Right atrium auricular region (tissue), 2 donors: ENCODE data around the gene CD44. TPM values are rescaled to one million over a fixed set of nuclear protein-coding genes. Genes with fewer than 3 reads are reported as not detected.

ENCODE experiments used
- DNase-seq: peaks from one replicate; pipeline ENCODE4 v3.0.0-alpha.2; 2019; ENCODE audit warnings: low spot score
- H3K27ac ChIP-seq, 2 donors: fragments of 200-600 bp; sonication (generic); 1 replicate in 1 of 2; 2 replicates in 1 of 2; pipeline ENCODE4 v1.5.1; 2016 to 2019
- H3K27me3 ChIP-seq, 2 donors: fragments of 200-600 bp; sonication (generic); one replicate each; pipeline versions ENCODE4 v1.5.1 to v1.6.0; 2017 to 2019
- H3K36me3 ChIP-seq: fragments of 200-600 bp; sonication (generic); one replicate; pipeline ENCODE4 v1.5.1; 2016
- H3K4me1 ChIP-seq, 2 donors: fragments of 200-600 bp; sonication (generic); one replicate each; pipeline versions ENCODE4 v1.5.1 to v1.6.0; 2017 to 2019
- H3K4me3 ChIP-seq, 2 donors: fragments of 200-600 bp; sonication (generic); 1 replicate in 1 of 2; 2 replicates in 1 of 2; pipeline ENCODE4 v1.5.1; 2017 to 2019; ENCODE audit warnings: mild to moderate bottlenecking in 1 of 2, moderate library complexity in 1 of 2
- H3K9me3 ChIP-seq, 2 donors: fragments of 200-600 bp; sonication (generic); one replicate each; pipeline ENCODE4 v1.5.1; 2019
- total RNA-seq, 2 donors: library from RNA; depleted of rRNA; stranded (reverse); fragments of >200 nt; gene quantifications; one replicate each; pipeline ENCODE4 v1.1.0, GENCODE V29; 2016
- TF ChIP-seq, protein P1 (sequence below), 2 donors: fragments of 200-600 bp; sonication (generic); IDR thresholded peaks; one replicate each; pipeline ENCODE4 v1.5.1; 2019; ENCODE audit warnings: antibody characterized with exemption in 2 of 2

CD44 gene
- total RNA-seq, 2 donors from 2014 or later: 26.8 to 37.3 TPM

DNA sequence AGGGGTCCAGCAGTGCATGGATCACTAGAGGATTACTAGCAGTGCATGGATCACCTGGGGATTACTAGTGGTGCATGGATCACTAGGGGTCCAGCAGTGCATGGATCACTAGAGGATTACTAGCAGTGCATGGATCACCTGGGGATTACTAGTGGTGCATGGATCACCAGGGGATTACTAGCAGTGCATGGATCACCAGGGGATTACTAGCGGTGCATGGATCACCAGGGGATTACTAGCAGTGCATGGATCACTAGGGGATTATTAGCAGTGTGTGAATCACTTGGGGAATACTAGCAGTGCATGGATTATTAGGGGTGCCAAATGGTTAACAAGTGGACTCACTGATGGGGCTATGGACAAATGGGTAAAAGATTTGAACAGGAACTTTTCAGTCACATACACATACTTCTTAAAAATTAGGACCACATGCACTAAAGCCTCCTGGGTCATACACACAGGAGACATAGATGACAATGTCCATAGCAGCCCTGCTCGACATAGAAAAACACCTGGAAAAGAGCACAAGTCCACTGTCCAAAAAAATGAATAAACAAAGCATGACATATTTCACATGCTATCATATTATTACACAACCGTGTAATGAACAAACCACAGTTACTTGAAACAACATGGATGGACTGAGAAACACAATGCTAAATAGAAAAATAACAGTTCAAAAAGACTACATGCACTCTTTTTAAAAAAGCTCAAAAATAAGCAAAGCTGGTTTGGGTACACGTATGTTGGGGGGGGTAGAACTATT lies 109.8 kb downstream of the CD44 start:
- H3K36me3 ChIP-seq: no peaks in the 10 kb centered on the region
- H3K27ac ChIP-seq: no peak overlapping the region
- no peaks in the 10 kb centered on the region for H3K9me3 ChIP-seq
- H3K4me3 ChIP-seq: no peak overlapping the region
- TF ChIP-seq, protein P1, sequence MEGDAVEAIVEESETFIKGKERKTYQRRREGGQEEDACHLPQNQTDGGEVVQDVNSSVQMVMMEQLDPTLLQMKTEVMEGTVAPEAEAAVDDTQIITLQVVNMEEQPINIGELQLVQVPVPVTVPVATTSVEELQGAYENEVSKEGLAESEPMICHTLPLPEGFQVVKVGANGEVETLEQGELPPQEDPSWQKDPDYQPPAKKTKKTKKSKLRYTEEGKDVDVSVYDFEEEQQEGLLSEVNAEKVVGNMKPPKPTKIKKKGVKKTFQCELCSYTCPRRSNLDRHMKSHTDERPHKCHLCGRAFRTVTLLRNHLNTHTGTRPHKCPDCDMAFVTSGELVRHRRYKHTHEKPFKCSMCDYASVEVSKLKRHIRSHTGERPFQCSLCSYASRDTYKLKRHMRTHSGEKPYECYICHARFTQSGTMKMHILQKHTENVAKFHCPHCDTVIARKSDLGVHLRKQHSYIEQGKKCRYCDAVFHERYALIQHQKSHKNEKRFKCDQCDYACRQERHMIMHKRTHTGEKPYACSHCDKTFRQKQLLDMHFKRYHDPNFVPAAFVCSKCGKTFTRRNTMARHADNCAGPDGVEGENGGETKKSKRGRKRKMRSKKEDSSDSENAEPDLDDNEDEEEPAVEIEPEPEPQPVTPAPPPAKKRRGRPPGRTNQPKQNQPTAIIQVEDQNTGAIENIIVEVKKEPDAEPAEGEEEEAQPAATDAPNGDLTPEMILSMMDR (IDR thresholded peaks at IDR 0.05): no peak
- H3K27me3 ChIP-seq: no peaks in the 10 kb centered on the region
- peaks cover 0 to 7% of the 10 kb centered on the region in 2 donors for H3K4me1 ChIP-seq
- DNase-seq: no peak

DNA sequence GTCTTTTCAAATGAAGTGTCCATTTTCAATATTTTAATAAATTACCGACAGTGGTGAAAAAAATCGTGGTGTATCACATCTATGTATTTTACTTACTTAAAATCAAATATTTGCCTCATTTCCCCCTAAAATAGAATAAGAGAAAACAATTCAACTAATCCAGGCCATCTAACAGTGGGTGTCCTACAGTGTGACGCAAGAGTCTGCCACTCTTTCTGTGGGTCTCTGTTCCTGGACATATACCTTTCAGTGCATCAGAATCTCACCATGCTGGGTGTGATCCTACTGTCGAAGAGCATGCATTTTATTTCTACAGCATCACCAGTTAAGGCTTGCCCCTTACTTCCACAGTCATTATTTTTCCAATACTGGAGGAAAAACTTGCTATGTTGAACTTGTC lies 111.2 kb downstream of the CD44 start:
- no peak overlapping the region for H3K27ac ChIP-seq
- H3K27me3 ChIP-seq: no peaks in the 10 kb centered on the region
- H3K4me1 ChIP-seq: peaks cover 0 to 7% of the 10 kb centered on the region in 2 donors
- TF ChIP-seq, protein P1 (IDR thresholded peaks at IDR 0.05): no peak
- H3K4me3 ChIP-seq: no peak overlapping the region
- no peak for DNase-seq
- no peaks in the 10 kb centered on the region for H3K9me3 ChIP-seq
- H3K36me3 ChIP-seq: no peaks in the 10 kb centered on the region

DNA sequence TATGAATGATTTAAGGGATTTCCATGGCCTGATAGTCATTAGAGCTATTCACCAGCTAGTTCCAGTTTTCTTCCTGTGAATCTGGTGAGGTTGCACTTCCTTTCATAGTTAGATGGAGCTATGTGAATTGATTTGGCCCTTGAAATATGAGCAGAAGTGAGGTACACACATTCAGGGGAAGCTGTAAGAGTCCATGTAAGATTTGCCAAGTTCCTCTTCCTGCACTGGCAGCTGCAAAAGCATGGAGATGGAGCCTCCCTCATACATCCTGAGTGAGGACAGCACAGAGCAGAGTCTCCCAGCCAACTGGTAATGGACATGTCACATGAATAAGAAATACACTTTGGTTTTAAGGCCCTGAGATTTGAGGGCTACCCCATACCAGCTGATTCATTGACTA lies 111.7 kb downstream of the CD44 start:
- Histone ChIP-seq H3K27me3 (no peaks in the 10 kb centered on the region), H3K36me3 (no peaks in the 10 kb centered on the region), H3K4me1 (peaks cover 0 to 7% of the 10 kb centered on the region in 2 donors), H3K9me3 (no peaks in the 10 kb centered on the region), H3K4me3 (no peak overlapping the region), H3K27ac (no peak overlapping the region)
- TF ChIP-seq, protein P1 (IDR thresholded peaks at IDR 0.05): no peak
- DNase-seq: no peak

DNA sequence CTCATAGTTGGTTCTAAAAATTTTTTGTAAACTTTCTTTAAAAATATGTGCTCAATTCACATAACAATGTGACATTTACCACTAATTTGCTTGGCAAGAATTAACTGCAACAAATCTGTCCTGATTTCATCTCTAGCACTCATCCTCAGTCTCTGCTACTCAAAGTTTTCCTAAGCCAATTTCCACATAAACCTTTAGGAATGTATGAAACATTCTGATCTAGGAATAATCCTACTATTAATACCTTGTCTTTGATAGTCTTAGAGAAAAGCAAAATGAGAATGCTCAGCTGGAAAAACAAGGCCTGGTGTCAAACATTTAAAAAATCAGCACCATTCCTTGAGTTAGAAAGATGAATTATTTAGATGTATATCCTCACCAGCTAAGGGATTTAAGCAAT lies 114.3 kb downstream of the CD44 start:
- TF ChIP-seq, protein P1 (IDR thresholded peaks at IDR 0.05): no peak
- Histone ChIP-seq H3K9me3 (no peaks in the 10 kb centered on the region), H3K27ac (no peak overlapping the region), H3K36me3 (no peaks in the 10 kb centered on the region), H3K4me1 (no peaks in the 10 kb centered on the region), H3K4me3 (no peak overlapping the region), H3K27me3 (no peaks in the 10 kb centered on the region)
- DNase-seq: no peak

DNA sequence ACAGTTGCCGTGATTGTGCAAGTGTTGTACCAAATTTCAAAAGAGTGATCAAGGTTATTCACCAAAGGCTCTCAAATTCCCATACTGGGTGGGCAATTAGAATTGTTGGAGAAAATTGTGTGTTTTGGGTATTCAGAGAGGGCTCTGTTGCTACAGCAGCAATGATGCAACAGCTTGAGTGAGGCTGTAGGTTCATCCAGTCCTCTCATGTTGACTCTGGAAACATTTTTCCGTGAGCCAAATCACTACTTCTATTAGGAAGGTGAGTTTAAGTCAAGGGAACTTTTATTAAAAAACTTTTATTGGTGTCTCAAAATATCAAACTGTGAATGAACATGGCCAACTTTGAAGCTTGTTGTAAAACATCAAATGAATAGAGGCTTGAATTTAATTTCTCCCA lies 116.5 kb downstream of the CD44 start:
- no peak for DNase-seq
- H3K36me3 ChIP-seq: no peaks in the 10 kb centered on the region
- H3K4me1 ChIP-seq: no peaks in the 10 kb centered on the region
- H3K27ac ChIP-seq: no peak overlapping the region
- TF ChIP-seq, protein P1 (IDR thresholded peaks at IDR 0.05): no peak
- H3K27me3 ChIP-seq: no peaks in the 10 kb centered on the region
- H3K9me3 ChIP-seq: no peaks in the 10 kb centered on the region
- H3K4me3 ChIP-seq: no peak overlapping the region

DNA sequence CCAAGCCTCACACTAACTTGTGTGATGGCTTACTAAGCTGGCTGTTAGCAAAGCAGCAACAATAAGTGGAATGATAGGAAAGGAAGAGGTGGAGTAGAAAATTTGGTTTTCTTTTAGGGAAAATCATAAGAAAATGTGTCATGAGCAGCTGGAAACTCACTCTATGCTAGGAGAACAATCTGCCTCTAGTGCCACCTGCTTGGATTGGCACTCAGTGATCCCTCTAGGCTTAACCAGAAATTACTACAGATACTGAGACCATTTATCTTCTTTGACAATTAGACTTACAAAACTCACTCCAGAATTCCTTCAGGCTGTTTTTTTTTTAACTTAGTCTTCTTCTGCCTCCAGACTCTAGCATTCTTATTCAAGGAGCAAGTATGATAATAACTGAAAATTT lies 117.3 kb downstream of the CD44 start:
- H3K36me3 ChIP-seq: no peaks in the 10 kb centered on the region
- no peak overlapping the region for H3K4me3 ChIP-seq
- no peaks in the 10 kb centered on the region for H3K9me3 ChIP-seq
- no peaks in the 10 kb centered on the region for H3K4me1 ChIP-seq
- H3K27me3 ChIP-seq: no peaks in the 10 kb centered on the region
- DNase-seq: no peak
- TF ChIP-seq, protein P1 (IDR thresholded peaks at IDR 0.05): no peak
- no peak overlapping the region for H3K27ac ChIP-seq
